ENCODE results near the gene BTBD18. TPM values are rescaled to one million over a fixed set of nuclear protein-coding genes. Genes with fewer than 3 reads are reported as not detected.

The BTBD18 gene
- total RNA-seq, 4 donors from 2014 or later, result not detected

DNA sequence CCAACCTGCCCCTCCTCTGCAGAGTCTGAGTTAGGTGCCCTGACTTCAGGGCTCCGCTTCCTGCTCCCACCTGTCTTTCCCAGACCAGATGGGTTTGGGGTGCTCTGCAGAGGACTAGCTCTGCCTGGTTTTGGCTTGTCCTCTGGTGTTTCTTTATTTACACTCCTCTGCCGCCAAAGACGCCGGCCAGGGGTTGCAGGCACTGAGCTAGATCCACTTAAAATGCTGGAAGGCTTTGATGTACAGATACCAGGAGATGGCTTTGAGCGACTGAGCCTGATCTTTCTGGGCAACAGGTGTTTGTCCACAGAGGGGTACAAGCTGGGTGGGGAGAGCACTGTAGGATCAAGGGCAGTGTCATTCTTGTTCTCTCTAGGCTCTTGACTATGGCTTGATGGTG lies 6.4 kb downstream of the BTBD18 start:
- DNase-seq, result no peak
- H3K27ac ChIP-seq, result peak overlapping the region in 2 of 3 donors; percentile 37 to 47
- intact Hi-C loops (cut with DNase I), result no loop called here
- peaks cover 19 to 27% of the 10 kb centered on the region in 2 donors for H3K4me1 ChIP-seq
- H3K9me3 ChIP-seq, result no peaks in the 10 kb centered on the region
- WGBS, 2 donors, result 46 to 50% methylated on average over 5 of the region's 5 CpGs
- H3K4me3 ChIP-seq (replicated peaks in 1 of 3), result no peak overlapping the region
- no peaks in the 10 kb centered on the region for H3K27me3 ChIP-seq
- TF ChIP-seq POLR2A (IDR thresholded peaks at IDR 0.05), result no peak
- H3K36me3 ChIP-seq, result peaks cover 15% of the 10 kb centered on the region in 2 donors

- 73 to 100% methylated on average over 1 to 2 of the region's 2 CpGs for WGBS, 2 donors
- Histone ChIP-seq H3K36me3 (peaks cover 11 to 15% of the 10 kb centered on the region in 2 donors), H3K4me1 (peaks cover 19 to 27% of the 10 kb centered on the region in 2 donors), H3K4me3 (replicated peaks in 1 of 3) (no peak overlapping the region), H3K27me3 (no peaks in the 10 kb centered on the region), H3K9me3 (no peaks in the 10 kb centered on the region), H3K27ac (no peak overlapping the region)
- intact Hi-C loops (cut with DNase I), result no loop called here
- no peak for DNase-seq
- TF ChIP-seq, protein P1, sequence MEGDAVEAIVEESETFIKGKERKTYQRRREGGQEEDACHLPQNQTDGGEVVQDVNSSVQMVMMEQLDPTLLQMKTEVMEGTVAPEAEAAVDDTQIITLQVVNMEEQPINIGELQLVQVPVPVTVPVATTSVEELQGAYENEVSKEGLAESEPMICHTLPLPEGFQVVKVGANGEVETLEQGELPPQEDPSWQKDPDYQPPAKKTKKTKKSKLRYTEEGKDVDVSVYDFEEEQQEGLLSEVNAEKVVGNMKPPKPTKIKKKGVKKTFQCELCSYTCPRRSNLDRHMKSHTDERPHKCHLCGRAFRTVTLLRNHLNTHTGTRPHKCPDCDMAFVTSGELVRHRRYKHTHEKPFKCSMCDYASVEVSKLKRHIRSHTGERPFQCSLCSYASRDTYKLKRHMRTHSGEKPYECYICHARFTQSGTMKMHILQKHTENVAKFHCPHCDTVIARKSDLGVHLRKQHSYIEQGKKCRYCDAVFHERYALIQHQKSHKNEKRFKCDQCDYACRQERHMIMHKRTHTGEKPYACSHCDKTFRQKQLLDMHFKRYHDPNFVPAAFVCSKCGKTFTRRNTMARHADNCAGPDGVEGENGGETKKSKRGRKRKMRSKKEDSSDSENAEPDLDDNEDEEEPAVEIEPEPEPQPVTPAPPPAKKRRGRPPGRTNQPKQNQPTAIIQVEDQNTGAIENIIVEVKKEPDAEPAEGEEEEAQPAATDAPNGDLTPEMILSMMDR (IDR thresholded peaks at IDR 0.05), result no peak
- no peak for TF ChIP-seq POLR2A (IDR thresholded peaks at IDR 0.05)
Observed at GRCh38 chr11:57744357-57744756, 7.3 kb downstream of the BTBD18 start.

DNA sequence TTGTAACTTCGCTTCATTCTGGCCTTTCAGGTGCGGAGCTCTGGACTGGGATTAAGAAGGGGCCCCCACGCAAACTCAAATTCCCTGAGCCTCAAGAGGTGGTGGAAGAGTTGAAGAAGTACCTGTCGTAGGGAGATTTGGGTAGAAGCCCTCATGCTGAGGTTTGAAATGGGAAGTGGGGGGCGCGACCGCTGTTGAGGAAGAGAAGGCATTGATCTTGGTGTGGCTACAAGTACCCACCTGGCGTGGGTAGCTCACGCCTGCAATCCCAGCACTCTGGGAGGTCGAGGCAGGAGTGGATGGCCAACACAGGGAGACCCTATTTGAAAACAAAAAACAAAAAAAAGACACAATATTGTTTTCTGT lies 9.5 kb downstream of the BTBD18 start:
- intact Hi-C loops (cut with DNase I), result no loop called here
- TF ChIP-seq, protein P1 (IDR thresholded peaks at IDR 0.05), result no peak
- TF ChIP-seq POLR2A (IDR thresholded peaks at IDR 0.05), result no peak
- Histone ChIP-seq H3K27ac (peak overlapping the region; percentile 85 to 94 (median 85)), H3K9me3 (no peaks in the 10 kb centered on the region), H3K4me1 (peaks cover 19 to 27% of the 10 kb centered on the region in 2 donors), H3K4me3 (replicated peaks in 1 of 3) (peak overlapping the region; percentile 46 to 96 (median 94)), H3K36me3 (peaks cover 23% of the 10 kb centered on the region in 2 donors), H3K27me3 (no peaks in the 10 kb centered on the region)
- WGBS, 2 donors, result 4 to 5% methylated on average over 10 of the region's 10 CpGs
- no peak for DNase-seq

GRCh38 chr11:57741132-57742086 lies 10.2 kb downstream of the BTBD18 start, which contains the start of gene SELENOH:
Gene SELENOH (plus strand): TSS chr11:57741491. CDS start chr11:57741596, 105 bp downstream.
- intact Hi-C loops (cut with DNase I), result no loop called here
- 0 to 1% methylated on average over 31 to 65 of the region's 75 CpGs for WGBS, 2 donors
- peak within 1 kb of the TSS; percentile 46 to 96 (median 94) for H3K4me3 ChIP-seq (replicated peaks in 1 of 3)
- TF ChIP-seq, protein P1 (IDR thresholded peaks at IDR 0.05), result no peak
- peak in 1 of 2 donors; percentile 87 for TF ChIP-seq POLR2A (IDR thresholded peaks at IDR 0.05)
- H3K27ac ChIP-seq, result peak within 1 kb of the TSS; percentile 85 to 94 (median 85)
- H3K27me3 ChIP-seq, result no peaks in the 10 kb centered on the region
- no peaks in the 10 kb centered on the region for H3K9me3 ChIP-seq
- peaks cover 19 to 27% of the 10 kb centered on the region in 2 donors for H3K4me1 ChIP-seq
- peaks cover 23% of the 10 kb centered on the region in 2 donors for H3K36me3 ChIP-seq
- DNase-seq, result peak; percentile 96 to 97

GRCh38 chr11:57735619-57736298 lies 15.9 kb downstream of the BTBD18 start:
- TF ChIP-seq, protein P1 (IDR thresholded peaks at IDR 0.05), result no peak
- no peak for TF ChIP-seq POLR2A (IDR thresholded peaks at IDR 0.05)
- Histone ChIP-seq H3K36me3 (peaks cover 7 to 12% of the 10 kb centered on the region in 2 donors), H3K4me3 (replicated peaks in 1 of 3) (no peak overlapping the region), H3K4me1 (no peaks in the 10 kb centered on the region), H3K9me3 (no peaks in the 10 kb centered on the region), H3K27ac (no peak overlapping the region), H3K27me3 (no peaks in the 10 kb centered on the region)
- intact Hi-C loops (cut with DNase I), result no loop called here
- DNase-seq, result no peak
- WGBS, 2 donors, result 79 to 86% methylated on average over 3 of the region's 3 CpGs
